ENCODE measurements around the gene RFLNA.
A peak's percentile ranks its signal among the peaks of the same experiment; 100 is the strongest.

RFLNA gene, protein sequence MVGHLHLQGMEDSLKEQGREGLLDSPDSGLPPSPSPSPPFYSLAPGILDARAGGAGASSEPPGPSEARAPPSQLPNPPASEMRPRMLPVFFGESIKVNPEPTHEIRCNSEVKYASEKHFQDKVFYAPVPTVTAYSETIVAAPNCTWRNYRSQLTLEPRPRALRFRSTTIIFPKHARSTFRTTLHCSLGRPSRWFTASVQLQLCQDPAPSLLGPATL

DNA sequence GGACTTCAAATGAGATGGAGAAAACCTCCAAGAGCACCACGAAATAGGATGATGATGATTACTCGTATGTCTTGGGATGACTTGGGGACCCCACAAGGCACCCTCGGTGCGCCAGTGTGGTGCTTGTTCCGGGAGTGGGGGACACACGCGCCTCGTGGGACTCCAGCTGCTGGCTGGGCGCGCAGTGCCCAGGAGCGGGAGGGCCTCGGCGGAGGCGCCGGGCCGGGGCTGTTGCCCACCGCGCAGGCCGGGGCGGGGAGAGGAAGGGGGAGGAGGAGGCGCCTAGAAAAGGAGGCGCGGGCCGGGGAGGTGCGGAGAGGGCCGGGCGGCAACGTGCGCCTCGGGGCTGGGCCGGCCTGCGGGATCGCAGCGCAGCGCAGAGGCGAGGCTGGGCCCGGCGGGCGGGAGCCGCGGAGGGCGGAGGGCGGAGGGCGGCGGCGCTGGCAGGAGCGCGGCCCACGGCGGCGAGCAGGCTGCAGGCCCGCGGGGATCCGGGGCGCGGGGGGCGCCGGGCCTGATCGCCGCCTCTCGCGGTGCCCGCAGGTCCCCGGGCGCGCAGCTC, at the start of gene RFLNA:
RFLNA (plus strand) TSS at position 314 of the 562 bp plus-strand sequence. CDS start 337 bp downstream, outside the sequence.
- DNase-seq (ENCODE audit: low spot score): no peak

DNA sequence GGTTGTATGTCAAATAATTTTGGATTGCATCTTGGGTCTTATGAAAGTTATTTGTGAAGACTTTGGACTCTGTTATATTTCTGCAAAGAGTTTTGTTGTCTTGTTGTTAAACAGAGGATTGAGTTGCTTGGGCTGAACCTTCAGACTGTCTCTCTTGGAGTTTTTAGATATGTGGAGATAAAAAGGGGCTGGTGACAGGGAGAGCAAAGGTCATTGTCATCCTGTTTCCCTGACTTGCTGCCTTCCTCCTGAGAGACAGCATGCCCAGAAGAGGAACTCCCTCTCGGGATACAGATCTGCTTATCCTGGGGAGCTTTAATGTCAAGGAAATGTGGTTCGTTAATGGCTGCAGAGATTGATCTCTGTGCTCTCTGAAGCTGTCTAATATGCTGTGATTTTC, 47.6 kb upstream of the RFLNA start:
- no peak for DNase-seq (ENCODE audit: low spot score)

DNA sequence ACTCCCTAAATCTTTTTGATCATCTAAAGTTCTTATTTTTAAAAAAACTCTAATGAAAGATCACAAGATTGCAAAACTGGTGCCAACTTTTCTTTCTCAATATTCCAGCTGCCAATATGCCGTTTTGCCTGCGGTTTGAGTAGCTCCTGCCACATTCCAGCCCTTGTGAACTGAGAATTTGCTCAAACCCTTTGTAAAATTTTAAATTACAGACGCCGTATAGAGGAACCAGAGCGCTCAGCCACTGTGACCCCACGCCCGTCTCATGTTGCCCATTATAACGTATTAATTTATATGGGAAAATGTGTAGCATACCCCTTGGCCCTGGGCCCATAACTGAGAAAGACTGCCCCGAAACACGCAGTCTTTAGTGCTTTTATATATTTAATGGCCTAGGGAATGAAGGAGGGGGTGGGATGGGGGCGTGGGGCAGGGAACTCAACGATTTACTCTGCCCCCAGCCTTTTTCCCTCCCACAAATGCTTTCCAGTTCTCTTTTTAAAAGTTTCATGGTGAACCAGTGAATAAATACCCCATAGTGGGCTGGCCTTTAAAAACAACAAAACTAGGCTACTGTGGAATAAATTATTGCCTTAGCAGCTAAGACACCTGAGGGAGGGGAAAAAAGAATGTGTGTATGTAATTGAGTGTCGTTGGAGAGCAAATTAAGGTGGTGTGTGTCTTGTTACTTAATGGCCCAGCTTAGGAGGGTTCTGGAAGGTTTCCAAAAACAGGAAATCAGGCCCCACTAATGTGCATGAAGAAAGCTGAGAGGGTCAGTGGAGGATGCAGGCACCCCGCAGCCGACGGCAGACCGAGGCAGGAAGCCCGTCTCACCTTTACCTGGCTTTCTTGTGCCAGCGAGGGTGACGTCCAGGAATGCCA, 45.7 kb upstream of the RFLNA start:
- no peak for DNase-seq (ENCODE audit: low spot score)

DNA sequence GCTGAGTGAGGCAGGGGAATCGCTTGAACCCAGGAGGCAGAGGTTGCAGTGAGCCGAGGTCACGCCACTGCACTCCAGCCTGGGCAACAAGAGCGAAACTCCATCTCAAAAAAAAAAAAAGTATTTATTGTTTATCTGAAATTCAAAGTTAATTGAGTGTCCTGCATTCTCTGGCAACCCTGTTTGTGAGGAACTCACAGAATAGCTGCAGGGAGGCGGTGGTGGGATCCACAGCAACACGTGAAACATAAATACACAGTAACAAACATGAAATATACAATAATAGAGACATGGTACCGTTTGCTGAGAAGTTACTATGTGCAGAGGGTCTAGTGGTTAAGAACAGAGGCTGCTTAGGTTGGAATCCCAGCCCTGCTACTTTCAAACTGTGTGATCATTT, 43.7 kb upstream of the RFLNA start:
- no peak for DNase-seq (ENCODE audit: low spot score)

DNA sequence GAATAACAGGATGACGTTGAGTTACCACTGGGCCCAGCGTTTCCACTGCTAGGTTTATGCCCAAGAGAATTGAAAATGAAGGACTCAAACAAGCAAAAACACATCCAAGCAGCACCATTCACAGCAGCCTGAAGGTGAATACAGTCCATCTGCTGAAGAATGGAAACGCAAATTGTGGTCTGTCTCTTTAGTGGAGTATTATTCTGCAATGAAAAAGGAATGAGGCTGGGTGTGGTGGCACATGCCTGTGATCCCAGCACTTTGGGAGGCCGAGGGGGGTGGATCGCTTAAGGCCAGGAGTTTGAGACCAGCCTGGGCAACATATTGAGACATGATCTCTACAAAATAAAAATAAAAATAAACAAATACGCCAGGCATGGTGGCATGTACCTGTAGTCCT, 41.9 kb upstream of the RFLNA start:
- DNase-seq (ENCODE audit: low spot score): no peak

DNA sequence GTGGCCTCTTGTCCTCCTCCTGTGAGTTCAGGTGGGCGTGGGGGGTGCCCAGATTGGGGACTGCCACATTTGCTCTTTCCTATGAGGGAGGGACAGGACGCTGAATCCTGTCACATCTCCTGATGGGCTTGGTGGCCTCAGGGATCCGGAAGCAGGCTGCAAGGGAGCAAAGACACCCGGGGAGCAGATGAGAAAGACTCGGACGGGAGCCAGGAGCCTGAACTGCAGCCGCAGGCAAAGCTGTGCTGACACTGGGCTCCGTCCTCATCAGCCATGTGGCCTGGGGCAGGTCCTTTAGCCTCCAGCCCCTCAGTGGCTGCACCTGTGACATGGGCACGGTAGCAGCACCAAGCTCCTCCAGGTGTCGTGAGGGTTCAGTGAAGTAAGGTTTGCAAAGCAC, 40.8 kb upstream of the RFLNA start:
- no peak for DNase-seq (ENCODE audit: low spot score)

DNA sequence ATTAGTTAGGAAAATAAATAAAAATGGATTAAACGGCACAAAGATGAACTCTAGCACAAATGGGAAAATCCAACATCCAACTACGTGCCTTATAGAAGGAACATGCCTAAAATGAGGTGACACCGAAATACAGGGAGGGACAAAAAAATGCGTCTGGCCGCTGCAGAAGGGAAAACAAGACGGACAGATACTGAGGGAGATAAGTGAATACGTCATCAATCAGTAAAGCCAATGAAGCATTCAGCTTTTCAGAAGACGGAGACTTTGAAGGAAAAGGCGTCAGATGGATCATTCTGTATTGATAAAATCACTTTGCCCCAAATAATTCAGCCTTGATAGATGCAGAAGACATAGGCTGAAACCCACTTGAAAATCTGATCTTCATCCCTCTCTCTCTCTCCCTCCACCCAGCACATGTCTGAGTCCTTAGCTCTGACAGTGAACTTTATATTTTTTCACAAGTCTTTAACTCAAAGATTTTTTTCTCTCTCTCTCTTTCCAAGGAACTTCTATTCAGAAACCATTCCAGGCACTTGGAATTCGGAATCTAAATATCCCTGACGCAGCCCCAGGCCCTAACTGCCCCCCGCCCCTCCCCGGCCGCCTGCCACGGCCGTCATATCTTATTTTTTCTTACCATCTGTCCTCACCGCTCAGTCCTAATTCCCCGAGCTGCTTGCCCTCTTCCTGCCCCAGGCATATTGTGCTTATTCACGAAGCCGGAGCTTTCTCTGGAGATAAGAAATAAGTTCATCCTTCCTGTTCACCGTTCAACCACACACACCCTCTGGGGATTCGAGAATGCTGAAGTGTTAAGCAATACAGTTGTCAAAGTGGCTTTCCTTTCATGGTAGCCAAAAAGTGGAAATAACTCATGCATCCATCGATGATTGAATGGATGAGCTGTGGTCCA, 35.5 kb upstream of the RFLNA start:
- DNase-seq (ENCODE audit: low spot score): no peak

DNA sequence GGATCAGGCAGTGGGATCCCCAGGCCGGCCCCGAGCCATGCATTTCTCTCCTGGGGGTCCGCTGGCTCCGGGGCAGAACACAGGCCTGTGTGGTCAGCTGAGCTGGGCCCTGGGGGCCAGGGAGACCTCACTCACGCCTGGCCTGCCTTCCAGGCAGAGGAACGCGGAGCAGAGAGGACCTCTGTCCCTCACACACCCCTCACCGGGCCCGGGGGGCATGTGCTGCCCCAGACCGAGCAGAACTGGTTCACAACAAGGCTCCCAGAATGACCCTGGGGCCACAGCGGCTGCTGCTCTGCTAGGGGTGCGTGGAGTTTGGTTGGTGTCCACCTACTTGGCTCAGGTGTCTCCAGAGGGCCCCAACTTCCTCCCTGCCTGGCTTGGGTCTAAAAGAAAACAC, 33.0 kb upstream of the RFLNA start:
- no peak for DNase-seq (ENCODE audit: low spot score)

DNA sequence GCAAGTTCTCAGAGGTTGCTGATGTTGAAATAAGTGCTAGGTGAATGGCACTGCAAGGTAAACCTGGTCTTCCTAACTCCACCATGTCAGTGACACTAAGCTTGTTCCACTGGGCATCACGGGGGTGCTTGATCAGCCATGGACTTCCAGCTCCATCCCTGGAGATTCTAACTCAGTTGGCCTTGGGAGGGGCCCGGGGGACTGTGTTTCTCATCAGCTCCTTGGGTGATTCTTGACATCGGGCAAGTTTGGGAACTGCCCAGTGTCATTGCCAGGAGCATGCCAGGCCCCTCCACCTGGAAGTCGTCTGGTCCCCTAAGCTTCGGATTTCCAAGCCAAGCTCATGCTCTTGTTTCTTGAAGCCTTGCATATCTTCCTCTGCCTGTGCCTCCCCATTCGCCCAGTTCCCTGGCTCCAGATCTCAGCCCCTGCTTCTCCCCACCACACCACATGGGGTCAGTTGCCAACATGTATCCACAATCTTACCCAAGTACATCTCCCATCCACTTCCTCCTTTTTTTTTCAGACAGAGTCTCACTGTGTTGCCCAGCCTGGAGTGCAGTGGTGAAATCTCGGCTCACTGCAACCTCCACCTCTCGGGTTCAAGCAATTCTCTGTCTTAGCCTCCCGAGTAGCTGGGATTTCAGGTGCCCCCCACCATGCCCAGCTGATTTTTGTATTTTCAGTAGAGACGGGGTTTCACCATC, 30.7 kb upstream of the RFLNA start:
- DNase-seq (ENCODE audit: low spot score): no peak

DNA sequence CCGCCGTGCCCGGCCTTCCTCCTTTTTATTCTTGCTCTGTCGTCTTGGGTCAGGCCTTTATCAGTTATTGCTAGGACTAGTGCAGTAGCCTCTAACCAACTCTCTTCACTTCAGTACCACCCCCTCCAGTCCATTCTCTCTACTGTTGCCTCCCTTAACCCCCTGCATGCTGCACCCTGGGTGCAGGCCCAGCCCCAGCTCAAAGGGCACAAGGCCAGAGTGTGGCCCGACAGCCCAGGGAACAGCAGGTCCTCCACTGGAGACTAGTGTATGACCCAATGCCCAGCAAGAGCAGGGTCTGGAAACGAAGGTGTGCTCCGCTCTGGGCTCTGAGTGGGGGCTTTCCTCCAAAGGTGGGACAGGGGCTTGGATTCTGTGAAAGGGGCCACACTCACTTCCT, 30.0 kb upstream of the RFLNA start:
- no peak for DNase-seq (ENCODE audit: low spot score)

DNA sequence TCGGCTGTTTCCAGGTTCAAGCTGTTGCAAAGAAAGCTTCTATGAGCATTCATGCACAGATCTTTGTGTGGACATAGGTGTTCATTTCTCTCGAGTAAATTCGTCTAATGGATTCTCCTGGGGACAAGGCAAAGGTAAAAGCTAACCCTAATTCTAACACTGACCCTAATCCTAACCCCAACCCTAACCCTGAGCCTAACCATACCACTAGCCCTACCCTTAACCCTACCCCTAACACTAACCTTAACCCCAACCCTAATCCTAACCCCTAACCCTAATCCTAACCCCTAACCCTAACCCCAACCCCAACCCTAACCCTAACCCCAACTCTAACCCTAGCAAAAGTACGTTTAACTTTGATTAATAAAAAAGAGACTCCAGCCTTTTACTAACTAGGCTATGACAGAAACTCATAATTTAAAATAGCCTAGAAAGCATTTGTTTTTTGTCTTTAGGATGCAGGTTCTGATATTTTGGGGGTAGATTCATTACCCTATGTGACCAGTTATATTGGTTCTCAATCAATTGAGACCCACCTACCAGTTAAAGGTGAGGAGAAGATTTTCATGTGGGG, 27.6 kb upstream of the RFLNA start:
- DNase-seq (ENCODE audit: low spot score): no peak

DNA sequence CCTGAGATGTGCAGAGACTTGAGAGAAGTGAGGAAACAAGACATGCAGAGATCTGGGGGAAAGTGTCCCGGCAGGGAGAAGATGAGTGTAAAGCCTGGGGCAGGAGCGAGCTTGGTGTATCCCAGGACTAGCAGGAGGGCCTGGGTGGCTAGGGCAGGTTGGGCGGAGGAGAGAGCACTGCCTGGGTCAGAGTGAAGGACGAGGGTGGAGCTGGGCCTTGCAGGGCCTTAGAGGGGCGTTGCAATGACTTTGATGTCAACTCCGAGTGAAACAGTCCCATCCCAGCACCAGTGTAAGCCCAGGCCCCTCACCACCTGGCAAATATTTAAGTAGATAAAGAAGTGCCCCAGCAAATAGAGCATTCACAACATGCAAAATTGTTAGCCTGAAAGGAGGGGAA, 24.2 kb upstream of the RFLNA start:
- DNase-seq (ENCODE audit: low spot score): no peak

DNA sequence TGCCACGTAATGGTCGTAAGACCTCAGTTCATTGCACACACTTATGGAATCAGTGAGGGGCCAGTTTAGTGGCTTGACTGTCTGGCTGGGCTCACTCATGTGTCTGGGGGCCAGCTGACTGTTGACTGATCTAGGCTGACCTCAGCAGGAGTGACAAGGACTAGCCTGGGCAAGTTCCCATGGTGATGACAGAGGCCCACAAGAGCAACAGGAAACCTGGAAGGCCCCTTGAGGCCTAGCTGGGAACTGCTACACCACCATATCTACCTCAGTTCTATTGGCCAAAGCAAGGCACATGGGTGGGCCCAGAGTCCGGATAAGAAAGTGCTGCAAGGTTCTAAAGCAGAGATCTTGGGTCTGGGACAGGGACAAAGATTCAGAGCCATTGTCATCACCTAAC, 21.3 kb upstream of the RFLNA start:
- no peak for DNase-seq (ENCODE audit: low spot score)

DNA sequence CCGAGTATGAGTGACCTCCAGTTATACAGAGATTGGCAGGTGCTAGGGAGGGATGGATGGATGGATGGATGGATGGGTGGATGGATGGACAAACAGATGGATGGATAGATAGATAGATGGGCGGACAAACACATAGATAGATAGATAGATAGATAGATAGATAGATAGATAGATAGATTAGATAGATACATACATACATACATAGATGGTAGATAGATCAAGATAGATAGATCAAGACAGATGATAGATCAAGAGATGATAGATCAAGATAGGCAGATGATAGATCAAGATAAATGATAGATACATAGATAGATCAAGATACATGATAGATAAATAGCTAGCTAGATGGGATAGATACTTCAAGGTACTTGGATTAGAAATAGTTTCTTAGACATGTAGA, 18.6 kb upstream of the RFLNA start:
- DNase-seq (ENCODE audit: low spot score): no peak

DNA sequence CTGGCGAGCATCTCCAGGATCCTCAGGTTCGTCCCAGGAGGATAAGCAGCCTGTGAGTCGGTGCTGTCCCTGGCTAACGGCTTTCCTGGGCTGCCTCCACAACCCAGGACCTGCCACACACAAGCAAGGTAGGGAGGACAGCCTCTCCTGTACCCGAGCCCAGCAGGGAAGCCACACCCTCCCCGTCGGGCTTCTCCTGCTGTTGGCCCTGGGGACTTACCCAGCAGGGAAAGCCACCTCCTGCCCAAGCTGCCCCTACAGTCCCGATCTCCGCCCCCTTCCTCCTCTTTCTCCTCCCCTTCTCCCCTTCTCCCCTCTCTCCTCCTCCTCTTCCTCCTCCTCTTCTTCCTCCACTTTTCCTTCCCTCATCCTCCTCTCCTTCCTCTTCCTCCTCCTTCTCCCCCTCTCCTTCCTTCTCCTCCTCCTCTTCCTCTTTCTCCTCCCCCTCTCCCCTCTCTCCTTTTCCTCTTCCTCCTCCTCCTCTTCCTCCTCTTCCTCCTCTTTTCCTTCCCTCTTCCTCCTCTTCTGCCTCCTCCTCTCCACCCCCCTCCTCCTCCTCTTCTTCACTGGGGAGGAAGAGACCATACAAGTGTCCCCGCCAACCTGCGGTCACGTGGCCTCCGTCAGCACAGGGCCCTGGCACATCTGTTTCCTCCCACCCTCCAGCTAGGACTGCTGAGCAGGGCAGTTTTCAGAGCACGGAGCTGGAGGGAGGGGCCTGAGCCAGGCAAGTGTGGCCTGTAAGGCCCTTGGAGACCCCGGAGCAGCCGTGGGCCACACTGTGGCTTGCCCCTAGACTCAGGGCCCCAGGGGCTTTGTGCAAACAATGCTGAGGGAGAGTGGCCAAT, 17.3 kb upstream of the RFLNA start:
- DNase-seq (ENCODE audit: low spot score): no peak

DNA sequence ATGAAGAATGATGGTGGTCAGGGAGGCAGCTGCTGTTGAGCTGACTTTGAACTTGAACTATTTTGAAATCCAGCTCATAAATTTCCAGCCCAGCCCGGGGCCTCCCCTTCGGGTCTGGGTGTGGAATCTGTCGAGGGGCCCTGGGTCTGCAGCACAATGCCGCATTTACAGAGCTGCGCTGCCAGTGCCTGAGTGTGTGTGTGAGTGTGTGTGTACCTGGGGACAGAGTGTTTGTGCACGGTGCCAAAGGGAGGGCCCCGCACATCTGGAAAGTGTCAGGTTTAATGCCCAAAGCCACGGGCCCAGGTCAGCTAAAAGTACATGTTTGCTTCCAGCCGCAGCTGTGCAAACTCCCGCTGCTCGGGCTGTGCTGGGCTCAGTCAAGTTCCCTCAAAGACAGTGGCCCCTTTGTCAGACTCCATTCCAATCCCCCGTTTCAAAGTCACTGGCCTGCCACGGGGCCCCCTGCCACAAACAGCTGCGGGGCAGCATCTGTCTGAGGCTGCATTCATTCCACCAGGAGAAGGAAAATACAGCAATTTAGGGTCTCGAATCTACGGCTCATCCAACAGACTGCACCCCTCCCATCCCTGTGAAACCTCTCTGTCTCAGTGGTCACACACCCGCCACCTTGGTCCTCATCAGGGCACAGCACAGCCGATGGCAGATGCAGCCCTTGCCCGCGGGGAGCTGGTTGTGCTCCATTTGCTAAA, 16.3 kb upstream of the RFLNA start:
- peak; percentile 75 for DNase-seq (ENCODE audit: low spot score)

DNA sequence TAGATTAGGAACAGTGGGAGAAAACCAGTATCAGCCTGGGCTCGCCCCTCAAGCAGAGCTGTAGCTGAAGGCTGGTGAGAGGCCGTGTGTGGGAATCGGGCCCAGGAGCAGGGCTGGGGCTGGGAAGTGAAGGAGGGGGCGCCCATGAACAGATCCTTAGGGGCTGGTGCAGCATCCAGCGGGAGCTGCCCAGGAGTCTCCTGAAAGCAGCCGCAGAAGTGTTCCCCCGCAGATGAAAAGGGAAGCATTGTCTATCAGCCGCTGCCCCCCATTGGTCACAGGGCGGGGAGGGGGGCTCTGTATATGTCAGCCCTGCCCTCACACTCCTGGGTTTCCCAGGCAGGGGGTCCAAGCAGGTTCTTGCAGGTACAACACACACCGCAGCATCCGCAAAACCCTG, 15.6 kb upstream of the RFLNA start:
- no peak for DNase-seq (ENCODE audit: low spot score)

DNA sequence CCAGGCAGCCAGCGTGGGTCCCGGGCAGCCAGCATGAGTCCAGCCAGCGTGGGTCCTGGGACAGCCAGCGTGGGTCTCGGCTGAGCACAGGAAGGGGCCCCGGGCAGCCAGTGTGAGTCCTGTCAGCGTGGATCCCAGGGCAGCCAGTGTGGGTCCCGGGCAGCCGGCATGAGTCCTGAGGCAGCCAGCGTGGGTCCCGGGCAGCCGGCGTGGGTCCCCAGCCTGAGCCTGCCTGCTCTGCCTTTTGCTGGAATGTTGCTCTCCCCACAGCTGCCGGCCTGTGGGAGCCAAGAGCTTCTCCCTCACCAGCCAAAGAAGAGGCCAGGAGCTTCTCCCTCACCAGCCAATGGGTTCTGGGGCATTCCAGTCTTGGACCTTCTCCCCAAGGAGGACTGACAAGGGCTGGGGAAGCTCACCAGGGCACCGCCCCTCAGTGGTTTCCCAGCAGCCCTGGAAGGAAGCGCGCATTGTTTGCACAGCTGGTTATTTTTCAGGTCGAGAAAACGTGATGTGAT, 15.0 kb upstream of the RFLNA start:
- no peak for DNase-seq (ENCODE audit: low spot score)

DNA sequence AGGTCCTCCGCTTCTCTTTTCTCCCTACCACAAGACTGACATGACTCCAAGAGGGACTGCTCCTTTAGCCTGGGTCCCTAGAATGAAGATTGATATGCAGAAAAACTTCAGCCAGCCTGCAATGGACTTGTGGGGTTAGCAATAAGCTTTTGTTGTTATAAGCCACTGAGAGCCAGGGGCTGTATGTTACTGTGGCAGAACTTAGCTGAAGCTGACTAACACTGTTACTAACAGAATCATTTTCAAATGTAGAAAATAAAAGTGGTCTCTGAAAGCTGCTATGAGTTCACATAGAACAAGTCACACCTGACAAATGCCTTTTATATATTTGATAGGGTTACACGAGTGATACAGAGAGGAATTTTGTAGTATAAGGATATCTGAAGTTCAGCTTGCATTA, 13.6 kb upstream of the RFLNA start:
- no peak for DNase-seq (ENCODE audit: low spot score)
